Endothelial cell (in vitro differentiated cells): ENCODE data around the gene RGS7BP. TPM values are rescaled to one million over a fixed set of nuclear protein-coding genes. Genes with fewer than 3 reads are reported as not detected.

ENCODE experiments used
- DNase-seq: peaks from one replicate; pipeline ENCODE4 v3.0.0; 2021; ENCODE audit warnings: low spot score
- H3K27ac Mint-ChIP-seq: one replicate; pipeline ENCODE4 v1.8.0; 2021; ENCODE audit warnings: mixed read lengths, inconsistent platforms; ENCODE audit not compliant: unreplicated experiment
- H3K27me3 Mint-ChIP-seq: one replicate; pipeline ENCODE4 v1.8.0; 2021; ENCODE audit warnings: mild to moderate bottlenecking, moderate library complexity, mixed read lengths, inconsistent platforms; ENCODE audit not compliant: unreplicated experiment
- H3K36me3 Mint-ChIP-seq: one replicate; pipeline ENCODE4 v1.8.0; 2021; ENCODE audit warnings: mild to moderate bottlenecking, low read depth, mixed read lengths, inconsistent platforms; ENCODE audit not compliant: unreplicated experiment
- H3K4me1 Mint-ChIP-seq: one replicate; pipeline ENCODE4 v1.8.0; 2021; ENCODE audit warnings: mild to moderate bottlenecking, mixed read lengths, inconsistent platforms; ENCODE audit not compliant: unreplicated experiment
- H3K4me3 Mint-ChIP-seq: one replicate; pipeline ENCODE4 v1.8.0; 2021; ENCODE audit warnings: mild to moderate bottlenecking, mixed read lengths, inconsistent platforms; ENCODE audit not compliant: unreplicated experiment
- H3K9me3 Mint-ChIP-seq: one replicate; pipeline ENCODE4 v1.8.0; 2021; ENCODE audit warnings: mixed read lengths, inconsistent platforms; ENCODE audit not compliant: unreplicated experiment
- CTCF ChIP-seq: fragments of 200-600 bp; sonication (generic); IDR thresholded peaks from one replicate; pipeline ENCODE4 v1.5.0; 2021; ENCODE audit warnings: antibody characterized with exemption; ENCODE audit not compliant: unreplicated experiment
- total RNA-seq: library from RNA; stranded (reverse); fragmentation: NEBNext Ultra II Directional; extraction: Animal tissue kit (Norgen Biotek cat#: 25700); gene quantifications from one replicate; pipeline ENCODE4 v1.2.1, GENCODE V29; 2021; ENCODE audit not compliant: unreplicated experiment

The RGS7BP gene
- total RNA-seq, 1 donor from 2014 or later, result 0.23 TPM

GRCh38 chr5:64518793-64519192 lies 13.0 kb downstream of the RGS7BP start:
- H3K27ac Mint-ChIP-seq, result no peak overlapping the region
- no peaks in the 10 kb centered on the region for H3K9me3 Mint-ChIP-seq
- no peak for TF ChIP-seq CTCF
- H3K36me3 Mint-ChIP-seq, result no peaks in the 10 kb centered on the region
- H3K4me3 Mint-ChIP-seq, result no peak overlapping the region
- peaks cover 9% of the 10 kb centered on the region for H3K4me1 Mint-ChIP-seq
- no peak for DNase-seq
- H3K27me3 Mint-ChIP-seq, result no peaks in the 10 kb centered on the region

- Mint-ChIP-seq H3K36me3 (no peaks in the 10 kb centered on the region), H3K9me3 (no peaks in the 10 kb centered on the region), H3K4me3 (no peak overlapping the region), H3K4me1 (peaks cover 9% of the 10 kb centered on the region), H3K27ac (no peak overlapping the region), H3K27me3 (no peaks in the 10 kb centered on the region)
- TF ChIP-seq CTCF, result no peak
- no peak for DNase-seq
Observed at GRCh38 chr5:64519263-64519662, 13.4 kb downstream of the RGS7BP start.

GRCh38 chr5:64526734-64527439 lies 21.1 kb downstream of the RGS7BP start:
- no peak for TF ChIP-seq CTCF
- H3K27me3 Mint-ChIP-seq, result peaks cover 5% of the 10 kb centered on the region
- no peak overlapping the region for H3K4me3 Mint-ChIP-seq
- no peaks in the 10 kb centered on the region for H3K9me3 Mint-ChIP-seq
- H3K4me1 Mint-ChIP-seq, result peaks cover 2% of the 10 kb centered on the region
- no peak overlapping the region for H3K27ac Mint-ChIP-seq
- H3K36me3 Mint-ChIP-seq, result no peaks in the 10 kb centered on the region
- no peak for DNase-seq

- no peak for DNase-seq
- peaks cover 5% of the 10 kb centered on the region for H3K4me1 Mint-ChIP-seq
- TF ChIP-seq CTCF, result no peak
- H3K27me3 Mint-ChIP-seq, result peaks cover 5% of the 10 kb centered on the region
- H3K27ac Mint-ChIP-seq, result no peak overlapping the region
- H3K4me3 Mint-ChIP-seq, result no peak overlapping the region
- no peaks in the 10 kb centered on the region for H3K9me3 Mint-ChIP-seq
- H3K36me3 Mint-ChIP-seq, result no peaks in the 10 kb centered on the region
Observed at GRCh38 chr5:64530076-64530475, 24.3 kb downstream of the RGS7BP start.

- no peak for DNase-seq
- Mint-ChIP-seq H3K9me3 (no peaks in the 10 kb centered on the region), H3K4me3 (no peak overlapping the region), H3K36me3 (no peaks in the 10 kb centered on the region), H3K27ac (no peak overlapping the region), H3K27me3 (peaks cover 3% of the 10 kb centered on the region), H3K4me1 (peaks cover 5% of the 10 kb centered on the region)
- no peak for TF ChIP-seq CTCF
Observed at GRCh38 chr5:64532212-64532611, 26.4 kb downstream of the RGS7BP start.
